K562 (cell line): ENCODE results near the gene DSP. TPM values are rescaled to one million over a fixed set of nuclear protein-coding genes. Genes with fewer than 3 reads are reported as not detected.

ENCODE experiments used
- ATAC-seq: fragments of 200-7000 bp; cut with Tn5 transposase; 3 replicates; pipeline ENCODE4 v1.9.1; 2020; ENCODE audit warnings: moderate library complexity
- BruUV-seq: library from RNA; stranded (reverse); fragments of 400-500 nt; replicated peaks from 2 replicates; lab custom pipeline; 2021; lab: Mats Ljungman, UMichigan
- CTCF ChIA-PET: fragments of 300-600 bp; formaldehyde crosslinking; extraction: SDS; loops from one replicate; lab custom pipeline; 2021; ENCODE audit warnings: low intra/inter-chr PET ratio; lab: Yijun Ruan, JAX
- POLR2A ChIA-PET: fragments of 300-600, 350-650 bp; sonication (Branson Sonifier 250); formaldehyde crosslinking; extraction: SDS; loops from one replicate; lab custom pipeline; 2021; ENCODE audit warnings: antibody characterized with exemption, inconsistent platforms; lab: Yijun Ruan, JAX
- DNase-seq, 4 experiments: peaks; one replicate each; pipeline versions ENCODE4 v3.0.0 to v3.0.0-alpha.2; 2011 to 2018; ENCODE audit warnings: low spot score in 3 of 4, mixed read lengths in 3 of 4; ENCODE audit errors: extremely low read depth in 1 of 4
- FAIRE-seq: peaks from 2 replicates; lab custom pipeline; 2011; peaks lifted over from hg19 to GRCh38; lab: Jason Lieb, UNC
- H2AFZ ChIP-seq: 2 replicates; pipeline ENCODE4 v1.6.0; 2011; ENCODE audit warnings: low read depth, low read length, control low read depth, inconsistent platforms
- H3K27ac ChIP-seq: fragments of 200-600 bp; 3 replicates; pipeline ENCODE4 v1.8.0; 2011; ENCODE audit warnings: low read depth, mild to moderate bottlenecking, control low read depth, inconsistent platforms, low read length, moderate library complexity, mixed read lengths; ENCODE audit errors: extremely low read depth
- H3K27me3 ChIP-seq, 2 experiments: fragments of 300-600 bp in 1 of 2; 2 replicates in 1 of 2; 3 replicates in 1 of 2; pipeline versions ENCODE4 v1.6.0 to v1.8.0; 2011; ENCODE audit warnings: inconsistent platforms in 2 of 2, low read length in 2 of 2, mild to moderate bottlenecking in 1 of 2, mixed read lengths in 1 of 2, moderate library complexity in 1 of 2; ENCODE audit not compliant: control insufficient read depth in 2 of 2, insufficient read depth in 2 of 2
- H3K36me3 ChIP-seq: fragments of 300-600 bp; 3 replicates; pipeline ENCODE4 v1.8.0; 2011; ENCODE audit warnings: mild to moderate bottlenecking, low read length, inconsistent platforms; ENCODE audit not compliant: control insufficient read depth, insufficient read depth
- H3K4me1 ChIP-seq, 2 experiments: fragments of 200-600 bp in 1 of 2; replicated peaks in 1 of 2; 2 replicates in 1 of 2; 3 replicates in 1 of 2; pipeline versions ENCODE4 v1.5.1 to v1.8.0; 2011; ENCODE audit warnings: inconsistent platforms in 2 of 2, low read length in 2 of 2, mild to moderate bottlenecking in 1 of 2, mixed read lengths in 1 of 2, moderate library complexity in 1 of 2; ENCODE audit not compliant: control insufficient read depth in 2 of 2, insufficient read depth in 2 of 2
- H3K4me2 ChIP-seq: 2 replicates; pipeline ENCODE4 v1.6.1; 2011; ENCODE audit warnings: low read length, control low read depth, inconsistent platforms, mixed read lengths; ENCODE audit not compliant: insufficient read depth
- H3K4me3 ChIP-seq: fragments of 200-600 bp; sonication (generic), shearing (Covaris generic); 2 replicates; pipeline ENCODE4 v1.5.1; 2016; ENCODE audit warnings: control low read depth, inconsistent platforms
- H3K79me2 ChIP-seq: fragments of 200-600 bp; 3 replicates; pipeline ENCODE4 v1.8.0; 2011; ENCODE audit warnings: low read length, inconsistent platforms; ENCODE audit not compliant: control insufficient read depth, insufficient read depth
- H3K9ac ChIP-seq, 2 experiments: 2 replicates each; pipeline versions ENCODE4 v1.6.0 to v1.6.1; 2011; ENCODE audit warnings: low read depth in 2 of 2, low read length in 2 of 2, control low read depth in 1 of 2, inconsistent platforms in 1 of 2, mild to moderate bottlenecking in 1 of 2, mixed read lengths in 1 of 2; ENCODE audit not compliant: insufficient read depth in 1 of 2
- H3K9me1 ChIP-seq: one replicate; pipeline ENCODE4 v1.6.0; 2011; ENCODE audit warnings: inconsistent platforms, mild to moderate bottlenecking, low read length, moderate library complexity; ENCODE audit not compliant: control insufficient read depth, insufficient read depth
- H3K9me3 ChIP-seq: replicated peaks from 2 replicates; pipeline ENCODE4 v1.5.1; 2011; ENCODE audit warnings: low read depth, low read length, inconsistent platforms; ENCODE audit not compliant: control insufficient read depth, insufficient read depth
- H4K20me1 ChIP-seq: replicated peaks from 2 replicates; pipeline ENCODE4 v1.6.1; 2011; ENCODE audit warnings: low read length, inconsistent platforms, mixed read lengths; ENCODE audit not compliant: control insufficient read depth, insufficient read depth
- ARID1B ChIP-seq: fragments of 450-650 bp; IDR thresholded peaks from 2 replicates; pipeline ENCODE4 v1.6.1; 2016; ENCODE audit warnings: antibody characterized with exemption, mild to moderate bottlenecking, inconsistent platforms
- ARID4B ChIP-seq: sonication (generic); formaldehyde crosslinking; IDR thresholded peaks from 2 replicates; pipeline ENCODE4 v1.8.0; 2022; ENCODE audit warnings: mild to moderate bottlenecking, missing genetic modification reagents
- BACH1 ChIP-seq: fragments of 200-800 bp; sonication (Bioruptor generic); IDR thresholded peaks from 2 replicates; pipeline ENCODE4 v1.6.1; 2016; ENCODE audit warnings: missing genetic modification characterization, missing compliant biosample characterization
- CREB5 ChIP-seq: fragments of 250-450 bp; sonication (Bioruptor Pico); IDR thresholded peaks from 2 replicates; pipeline ENCODE4 v1.5.0; 2020; ENCODE audit warnings: mild to moderate bottlenecking
- FOXM1 ChIP-seq, 2 experiments: fragments of 450-650 bp in 1 of 2; sonication (generic) in 1 of 2; formaldehyde crosslinking in 1 of 2; IDR thresholded peaks; 2 replicates each; pipeline versions ENCODE4 v1.6.1 to v1.9.0; 2017 to 2022; ENCODE audit warnings: low read depth in 2 of 2, mild to moderate bottlenecking in 2 of 2, missing genetic modification reagents in 1 of 2, moderate library complexity in 1 of 2
- NCOA6 ChIP-seq: fragments of 450-650 bp; IDR thresholded peaks from 2 replicates; pipeline ENCODE4 v1.6.1; 2017; ENCODE audit warnings: mild to moderate bottlenecking
- PBX2 ChIP-seq, 2 experiments: IDR thresholded peaks in 1 of 2; conservative IDR thresholded peaks in 1 of 2; 2 replicates each; pipeline ENCODE4 v1.6.1; 2016; ENCODE audit warnings: low read depth in 2 of 2, mild to moderate bottlenecking in 1 of 2, missing compliant biosample characterization in 1 of 2, missing genetic modification characterization in 1 of 2, moderate library complexity in 1 of 2
- TEAD2 ChIP-seq: fragments of 450-650 bp; IDR thresholded peaks from 2 replicates; pipeline ENCODE4 v1.6.1; 2016; ENCODE audit warnings: missing genetic modification characterization, control low read depth, missing compliant biosample characterization
- ZBTB2 ChIP-seq: fragments of 450-650 bp; IDR thresholded peaks from 2 replicates; pipeline ENCODE4 v1.6.1; 2016; ENCODE audit warnings: antibody characterized with exemption
- WGBS: fragments of 100-300 bp; shearing (Covaris generic); methylation state at CpG from one replicate; pipeline ENCODE4 v1.1.6; 2016; ENCODE audit warnings: low coverage, mixed read lengths; ENCODE audit not compliant: insufficient coverage; ENCODE audit errors: missing lambda C conversion rate; 5-methylcytosine and 5-hydroxymethylcytosine counted together
- in situ Hi-C: fragments of 300-500 bp; cut with MboI; formaldehyde crosslinking; loops from 4 replicates; pipeline ENCODE4 v1.15.0; 2018; ENCODE audit warnings: inconsistent platforms, mixed read lengths
- intact Hi-C: fragments of 100-400 bp; cut with micrococcal nuclease; formaldehyde crosslinking; loops from 2 replicates; pipeline ENCODE4 v1.14.2; 2022
- polyA plus RNA-seq, 8 experiments: library from polyadenylated mRNA; depleted of rRNA in 4 of 8; stranded (reverse) in 5 of 8; unstranded in 3 of 8; fragments of >200 nt; fragmentation: Nextera tagmentation in 2 of 8; fragmentation: Illumina TruSeq in 1 of 8; extraction: Ambion mirVana in 2 of 8; extraction: Trizol in 1 of 8; gene quantifications; 2 replicates each; pipeline versions ENCODE4 v1.2.1 to v1.2.3, GENCODE V29; 2011 to 2014; ENCODE audit warnings: inconsistent platforms in 1 of 8, missing spikeins in 1 of 8
- total RNA-seq, 7 experiments: library from RNA; depleted of rRNA in 6 of 7; stranded (reverse); fragments of >200 nt in 6 of 7; fragmentation: Illumina TruSeq in 2 of 7; extraction: Trizol in 2 of 7; gene quantifications; 2 replicates each; pipeline versions ENCODE4 v1.2.1 to v1.2.3, GENCODE V29; 2011 to 2021; ENCODE audit warnings: low replicate concordance in 1 of 7

The DSP gene
- total and polyA plus RNA-seq, 9 of the 15 experiments (the other 6 are each of a cell fraction or from before 2014, with no cell fraction given): under 0.01 to 0.24 (median 0.03) TPM; not detected in 2

- H3K79me2 ChIP-seq: no peaks in the 10 kb centered on the region
- no peak for FAIRE-seq
- H3K27me3 ChIP-seq: peaks cover 30 to 60% of the 10 kb centered on the region in 2 experiments
- no peak overlapping the region for H3K27ac ChIP-seq
- 0 out of 2 replicates have a peak, but pooled peaks cover 2% of the 10 kb centered on the region for H3K9me3 ChIP-seq
- H3K4me3 ChIP-seq: no peak overlapping the region
- peak overlapping the region in 1 of 2 experiments; percentile 68; a peak in 1 of 4 replicates for H3K9ac ChIP-seq
- BruUV-seq: no TSS peak
- peak in 1 of 4 experiments; percentile 24 for DNase-seq
- no peaks in the 10 kb centered on the region for H3K9me1 ChIP-seq
- in situ Hi-C loops: no loop called here
- intact Hi-C loops: no loop called here
- no peaks in the 10 kb centered on the region for H3K36me3 ChIP-seq
- peak overlapping the region; percentile 60 for H3K4me2 ChIP-seq
- POLR2A ChIA-PET: interaction anchor here (0.7 to 2.8 kb wide), 5 partner anchors 9 to 34 kb away, joined by 3 to 17 read pairs (median 4); partner anchors contain the start of gene SNRNP48
- ATAC-seq: peak; percentile 36
- WGBS: 26% methylated on average over 14 of the region's 14 CpGs
- peaks cover 21% of the 10 kb centered on the region in 2 experiments for H3K4me1 ChIP-seq
- peak overlapping the region; percentile 85 for H2AFZ ChIP-seq
- H4K20me1 ChIP-seq: no peaks in the 10 kb centered on the region
- CTCF ChIA-PET: no interaction called here
- TF ChIP-seq PBX2 (CRISPR knock-in tag; IDR thresholded peaks at IDR 0.05; ENCODE audit: low read depth) (no peak), PBX2 (tag; conservative IDR thresholded peaks at IDR 0.05; ENCODE audit: low read depth) (0 out of 2 replicates have a peak, but pooled peaks have one; percentile 12), ZBTB2 (no peak), TEAD2 (no peak), BACH1 (no peak), ARID1B (0 out of 2 replicates have a peak, but pooled peaks have one; percentile 16), ARID4B (CRISPR knock-in tag) (0 out of 2 replicates have a peak, but pooled peaks have one; percentile 23), FOXM1 (IDR thresholded peaks at IDR 0.05; ENCODE audit: low read depth) (no peak), FOXM1 (CRISPR knock-in tag; IDR thresholded peaks at IDR 0.05; ENCODE audit: low read depth) (no peak), NCOA6 (no peak), CREB5 (CRISPR knock-in tag) (no peak)
These were observed 39.6 kb downstream of the DSP start for GRCh38 chr6:7580927-7581618.
